K562 (cell line): ENCODE measurements around the gene VSIG2. TPM values are rescaled to one million over a fixed set of nuclear protein-coding genes. Genes with fewer than 3 reads are reported as not detected.

ENCODE experiments used
- CBX2 ChIP-seq: fragments of 200-600 bp; sonication (generic); IDR thresholded peaks from one replicate; pipeline ENCODE4 v1.6.1; 2012; ENCODE audit warnings: mild to moderate bottlenecking, low read length, inconsistent platforms; ENCODE audit not compliant: insufficient read depth, poor library complexity, severe bottlenecking
- FOXA3 ChIP-seq, 2 experiments: fragments of 450-650 bp in 1 of 2; sonication (generic) in 1 of 2; formaldehyde crosslinking; IDR thresholded peaks in 1 of 2; conservative IDR thresholded peaks in 1 of 2; 2 replicates each; pipeline versions ENCODE4 v1.4.0 to v1.8.0; 2020 to 2022; ENCODE audit warnings: mild to moderate bottlenecking in 2 of 2, missing genetic modification reagents in 1 of 2
- PHF8 ChIP-seq: fragments of 200-600 bp; sonication (generic); IDR thresholded peaks from 2 replicates; pipeline ENCODE4 v1.6.1; 2012; ENCODE audit warnings: mixed run types, mild to moderate bottlenecking, inconsistent platforms, low read length, moderate library complexity, borderline replicate concordance
- POLR3A ChIP-seq: IDR thresholded peaks from 2 replicates; pipeline ENCODE4 v1.6.1; 2011; ENCODE audit warnings: borderline replicate concordance, mild to moderate bottlenecking, moderate library complexity; ENCODE audit not compliant: insufficient read length, insufficient read depth; ENCODE audit errors: extremely low read depth
- SREBF2 ChIP-seq: sonication (generic); formaldehyde crosslinking; IDR thresholded peaks from 2 replicates; pipeline ENCODE4 v1.4.0; 2020; ENCODE audit warnings: mild to moderate bottlenecking, missing genetic modification reagents
- ZNF23 ChIP-seq: fragments of 250-450 bp; sonication (Bioruptor Pico); IDR thresholded peaks from 2 replicates; pipeline ENCODE4 v1.4.0; 2020; ENCODE audit warnings: mild to moderate bottlenecking
- ZNF253 ChIP-seq: fragments of 250-450 bp; sonication (Bioruptor Pico); conservative IDR thresholded peaks from 2 replicates; pipeline ENCODE4 v1.6.1; 2021; ENCODE audit warnings: mild to moderate bottlenecking
- ZNF311 ChIP-seq: fragments of 250-450 bp; sonication (Bioruptor Pico); IDR thresholded peaks from 2 replicates; pipeline ENCODE4 v1.4.0; 2020; ENCODE audit warnings: mild to moderate bottlenecking, moderate library complexity
- ZNF707 ChIP-seq: fragments of 250-450 bp; sonication (Bioruptor Pico); conservative IDR thresholded peaks from 2 replicates; pipeline ENCODE4 v1.8.0; 2022; ENCODE audit warnings: inconsistent platforms, mild to moderate bottlenecking, moderate library complexity
- polyA plus RNA-seq, 8 experiments: library from polyadenylated mRNA; depleted of rRNA in 4 of 8; stranded (reverse) in 5 of 8; unstranded in 3 of 8; fragments of >200 nt; fragmentation: Nextera tagmentation in 2 of 8; fragmentation: Illumina TruSeq in 1 of 8; extraction: Ambion mirVana in 2 of 8; extraction: Trizol in 1 of 8; gene quantifications; 2 replicates each; pipeline versions ENCODE4 v1.2.1 to v1.2.3, GENCODE V29; 2011 to 2014; ENCODE audit warnings: inconsistent platforms in 1 of 8, missing spikeins in 1 of 8
- total RNA-seq, 7 experiments: library from RNA; depleted of rRNA in 6 of 7; stranded (reverse); fragments of >200 nt in 6 of 7; fragmentation: Illumina TruSeq in 2 of 7; extraction: Trizol in 2 of 7; gene quantifications; 2 replicates each; pipeline versions ENCODE4 v1.2.1 to v1.2.3, GENCODE V29; 2011 to 2021; ENCODE audit warnings: low replicate concordance in 1 of 7
- TF ChIP-seq, protein P1 (sequence below): fragments of 150-350 bp; IDR thresholded peaks from 2 replicates; pipeline ENCODE4 v1.6.1; 2014; ENCODE audit warnings: low read depth, mild to moderate bottlenecking, low read length, borderline replicate concordance
- TF ChIP-seq, protein P2 (sequence below): fragments of 450-650 bp; conservative IDR thresholded peaks from 2 replicates; pipeline ENCODE4 v1.6.1; 2016; ENCODE audit warnings: missing genetic modification characterization, low read depth, mild to moderate bottlenecking, control low read depth, missing compliant biosample characterization
- TF ChIP-seq, protein P3 (sequence below): fragments of 250-450 bp; sonication (Bioruptor Pico); IDR thresholded peaks from 2 replicates; pipeline ENCODE4 v1.8.0; 2022; ENCODE audit warnings: inconsistent platforms, mild to moderate bottlenecking, moderate library complexity, borderline replicate concordance
- TF ChIP-seq, protein P4 (sequence below): fragments of 250-450 bp; sonication (Bioruptor Pico); IDR thresholded peaks from 2 replicates; pipeline ENCODE4 v1.4.0; 2020; ENCODE audit warnings: borderline replicate concordance

Gene VSIG2
- total and polyA plus RNA-seq, 9 of the 15 experiments (the other 6 are each of a cell fraction or from before 2014, with no cell fraction given) = not detected

DNA sequence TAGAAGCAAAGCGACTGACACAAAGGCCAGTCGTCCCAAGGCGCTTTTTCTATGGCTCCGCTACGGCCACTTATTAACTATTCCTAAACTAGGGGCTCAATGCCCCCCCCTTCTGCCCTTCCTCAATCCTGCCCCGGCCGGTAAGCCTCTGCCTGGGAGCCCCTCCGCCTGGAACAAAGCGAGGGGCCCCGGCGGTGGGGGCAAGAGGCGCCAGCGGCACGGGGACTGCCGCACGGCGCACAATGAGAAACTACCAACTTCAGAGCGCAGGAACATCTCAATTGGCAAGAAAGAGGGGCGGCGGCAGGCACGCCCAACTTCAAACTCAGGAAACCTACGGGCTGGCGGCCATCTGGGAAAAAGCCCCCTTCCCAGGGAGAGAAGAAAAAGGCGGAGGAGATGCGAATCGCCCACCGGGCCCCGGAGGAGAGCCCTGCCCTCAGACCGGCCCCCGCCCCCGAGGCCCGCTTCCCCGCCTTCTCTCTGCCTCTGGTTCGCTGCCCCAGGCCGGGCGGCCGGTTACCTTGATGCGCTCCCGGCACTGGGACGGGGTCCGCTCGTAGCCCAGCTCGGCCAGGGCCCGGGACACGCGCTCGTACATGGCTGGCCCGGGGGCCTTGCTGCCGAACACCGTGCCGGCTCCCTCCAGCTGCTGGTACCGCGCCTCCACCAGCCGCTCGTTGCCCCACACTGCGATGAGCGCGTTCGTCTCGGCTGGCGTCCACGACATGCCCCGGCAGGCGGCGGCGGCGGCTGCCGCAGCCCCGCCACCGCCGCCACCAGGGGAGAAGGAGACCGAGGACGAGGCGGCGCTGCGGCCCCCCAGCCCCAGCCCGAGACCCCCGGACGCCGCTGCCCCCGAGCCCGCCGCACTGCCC is 47.5 kb upstream of the VSIG2 start (continued):
- TF ChIP-seq, protein P1, sequence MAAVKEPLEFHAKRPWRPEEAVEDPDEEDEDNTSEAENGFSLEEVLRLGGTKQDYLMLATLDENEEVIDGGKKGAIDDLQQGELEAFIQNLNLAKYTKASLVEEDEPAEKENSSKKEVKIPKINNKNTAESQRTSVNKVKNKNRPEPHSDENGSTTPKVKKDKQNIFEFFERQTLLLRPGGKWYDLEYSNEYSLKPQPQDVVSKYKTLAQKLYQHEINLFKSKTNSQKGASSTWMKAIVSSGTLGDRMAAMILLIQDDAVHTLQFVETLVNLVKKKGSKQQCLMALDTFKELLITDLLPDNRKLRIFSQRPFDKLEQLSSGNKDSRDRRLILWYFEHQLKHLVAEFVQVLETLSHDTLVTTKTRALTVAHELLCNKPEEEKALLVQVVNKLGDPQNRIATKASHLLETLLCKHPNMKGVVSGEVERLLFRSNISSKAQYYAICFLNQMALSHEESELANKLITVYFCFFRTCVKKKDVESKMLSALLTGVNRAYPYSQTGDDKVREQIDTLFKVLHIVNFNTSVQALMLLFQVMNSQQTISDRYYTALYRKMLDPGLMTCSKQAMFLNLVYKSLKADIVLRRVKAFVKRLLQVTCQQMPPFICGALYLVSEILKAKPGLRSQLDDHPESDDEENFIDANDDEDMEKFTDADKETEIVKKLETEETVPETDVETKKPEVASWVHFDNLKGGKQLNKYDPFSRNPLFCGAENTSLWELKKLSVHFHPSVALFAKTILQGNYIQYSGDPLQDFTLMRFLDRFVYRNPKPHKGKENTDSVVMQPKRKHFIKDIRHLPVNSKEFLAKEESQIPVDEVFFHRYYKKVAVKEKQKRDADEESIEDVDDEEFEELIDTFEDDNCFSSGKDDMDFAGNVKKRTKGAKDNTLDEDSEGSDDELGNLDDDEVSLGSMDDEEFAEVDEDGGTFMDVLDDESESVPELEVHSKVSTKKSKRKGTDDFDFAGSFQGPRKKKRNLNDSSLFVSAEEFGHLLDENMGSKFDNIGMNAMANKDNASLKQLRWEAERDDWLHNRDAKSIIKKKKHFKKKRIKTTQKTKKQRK = no peak
- TF ChIP-seq PHF8 (no peak), POLR3A (no peak), SREBF2 (CRISPR knock-in tag) (no peak), CBX2 (no peak), ZNF311 (CRISPR knock-in tag) (no peak), FOXA3 (CRISPR knock-in tag; conservative IDR thresholded peaks at IDR 0.05 in 1 of 2, IDR thresholded peaks at IDR 0.05 in 1 of 2) (no peak), ZNF253 (CRISPR knock-in tag) (no peak), ZNF23 (CRISPR knock-in tag) (no peak), ZNF707 (CRISPR knock-in tag) (no peak)
- TF ChIP-seq, protein P2, sequence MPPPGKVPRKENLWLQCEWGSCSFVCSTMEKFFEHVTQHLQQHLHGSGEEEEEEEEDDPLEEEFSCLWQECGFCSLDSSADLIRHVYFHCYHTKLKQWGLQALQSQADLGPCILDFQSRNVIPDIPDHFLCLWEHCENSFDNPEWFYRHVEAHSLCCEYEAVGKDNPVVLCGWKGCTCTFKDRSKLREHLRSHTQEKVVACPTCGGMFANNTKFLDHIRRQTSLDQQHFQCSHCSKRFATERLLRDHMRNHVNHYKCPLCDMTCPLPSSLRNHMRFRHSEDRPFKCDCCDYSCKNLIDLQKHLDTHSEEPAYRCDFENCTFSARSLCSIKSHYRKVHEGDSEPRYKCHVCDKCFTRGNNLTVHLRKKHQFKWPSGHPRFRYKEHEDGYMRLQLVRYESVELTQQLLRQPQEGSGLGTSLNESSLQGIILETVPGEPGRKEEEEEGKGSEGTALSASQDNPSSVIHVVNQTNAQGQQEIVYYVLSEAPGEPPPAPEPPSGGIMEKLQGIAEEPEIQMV (tag) = no peak
- TF ChIP-seq, protein P3, sequence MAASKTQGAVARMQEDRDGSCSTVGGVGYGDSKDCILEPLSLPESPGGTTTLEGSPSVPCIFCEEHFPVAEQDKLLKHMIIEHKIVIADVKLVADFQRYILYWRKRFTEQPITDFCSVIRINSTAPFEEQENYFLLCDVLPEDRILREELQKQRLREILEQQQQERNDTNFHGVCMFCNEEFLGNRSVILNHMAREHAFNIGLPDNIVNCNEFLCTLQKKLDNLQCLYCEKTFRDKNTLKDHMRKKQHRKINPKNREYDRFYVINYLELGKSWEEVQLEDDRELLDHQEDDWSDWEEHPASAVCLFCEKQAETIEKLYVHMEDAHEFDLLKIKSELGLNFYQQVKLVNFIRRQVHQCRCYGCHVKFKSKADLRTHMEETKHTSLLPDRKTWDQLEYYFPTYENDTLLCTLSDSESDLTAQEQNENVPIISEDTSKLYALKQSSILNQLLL (CRISPR knock-in tag) = no peak
- TF ChIP-seq, protein P4, sequence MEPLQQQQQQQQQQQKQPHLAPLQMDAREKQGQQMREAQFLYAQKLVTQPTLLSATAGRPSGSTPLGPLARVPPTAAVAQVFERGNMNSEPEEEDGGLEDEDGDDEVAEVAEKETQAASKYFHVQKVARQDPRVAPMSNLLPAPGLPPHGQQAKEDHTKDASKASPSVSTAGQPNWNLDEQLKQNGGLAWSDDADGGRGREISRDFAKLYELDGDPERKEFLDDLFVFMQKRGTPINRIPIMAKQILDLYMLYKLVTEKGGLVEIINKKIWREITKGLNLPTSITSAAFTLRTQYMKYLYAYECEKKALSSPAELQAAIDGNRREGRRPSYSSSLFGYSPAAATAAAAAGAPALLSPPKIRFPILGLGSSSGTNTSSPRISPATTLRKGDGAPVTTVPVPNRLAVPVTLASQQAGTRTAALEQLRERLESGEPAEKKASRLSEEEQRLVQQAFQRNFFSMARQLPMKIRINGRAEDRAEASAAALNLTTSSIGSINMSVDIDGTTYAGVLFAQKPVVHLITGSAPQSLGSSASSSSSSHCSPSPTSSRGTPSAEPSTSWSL (CRISPR knock-in tag) = no peak
